Type B pancreatic cell (in vitro differentiated cells): ENCODE results near the gene ECI1. TPM values are rescaled to one million over a fixed set of nuclear protein-coding genes. Genes with fewer than 3 reads are reported as not detected.
"Not testable (repeated sequence)": the region's sequence is repeated elsewhere in the genome, so short reads cannot be mapped to it uniquely, and the experiment has no call there.

Source experiments
- DNase-seq: peaks from one replicate; pipeline ENCODE4 v3.0.0; 2021; ENCODE audit warnings: mixed read lengths; ENCODE audit not compliant: unreplicated experiment; ENCODE audit errors: extremely low spot score
- H3K27ac Mint-ChIP-seq: 2 replicates; pipeline ENCODE4 v1.8.0; 2021; ENCODE audit warnings: mild to moderate bottlenecking, mixed read lengths
- H3K27me3 Mint-ChIP-seq: 2 replicates; pipeline ENCODE4 v1.8.0; 2021; ENCODE audit warnings: mixed read lengths
- H3K36me3 Mint-ChIP-seq: 2 replicates; pipeline ENCODE4 v1.8.0; 2021; ENCODE audit warnings: mixed read lengths
- H3K4me1 Mint-ChIP-seq: one replicate; pipeline ENCODE4 v1.8.0; 2021; ENCODE audit warnings: mixed read lengths; ENCODE audit not compliant: unreplicated experiment
- H3K4me3 Mint-ChIP-seq: 2 replicates; pipeline ENCODE4 v1.8.0; 2021; ENCODE audit warnings: mild to moderate bottlenecking, mixed read lengths
- H3K9me3 Mint-ChIP-seq: 2 replicates; pipeline ENCODE4 v1.8.0; 2021; ENCODE audit warnings: mixed read lengths
- CTCF ChIP-seq: fragments of 200-600 bp; sonication (generic); conservative IDR thresholded peaks from 2 replicates; pipeline ENCODE4 v1.5.0; 2021; ENCODE audit warnings: antibody characterized with exemption, mild to moderate bottlenecking
- total RNA-seq: library from RNA; stranded (reverse); gene quantifications from 2 replicates; pipeline ENCODE4 v1.2.1, GENCODE V29; 2021; ENCODE audit warnings: low replicate concordance

Gene ECI1
- total RNA-seq, 1 donor from 2014 or later: 72.7 TPM

- Mint-ChIP-seq H3K27me3 (no peaks in the 10 kb centered on the region), H3K4me1 (peaks cover 27% of the 10 kb centered on the region), H3K9me3 (no peaks in the 10 kb centered on the region), H3K4me3 (peak within 1 kb of the TSS; percentile 94), H3K27ac (peak within 1 kb of the TSS; percentile 99), H3K36me3 (peaks cover 8% of the 10 kb centered on the region)
- TF ChIP-seq CTCF: no peak
- peak; percentile 97 for DNase-seq
Measured at GRCh38 chr16:2267913-2268666, 16.7 kb upstream of the ECI1 start, which contains the start of gene RNPS1. RNPS1 (minus strand) TSS chr16:2268126; CDS start chr16:2264643, 3,483 bp downstream.

GRCh38 chr16:2267505-2267912 is 16.1 kb upstream of the ECI1 start:
- DNase-seq, H3K9me3 Mint-ChIP-seq: not testable (repeated sequence)
- peaks cover 13% of the 10 kb centered on the region for H3K36me3 Mint-ChIP-seq

GRCh38 chr16:2266887-2267286 is 15.5 kb upstream of the ECI1 start:
- peaks cover 13% of the 10 kb centered on the region for H3K36me3 Mint-ChIP-seq
- H3K27ac Mint-ChIP-seq: peak overlapping the region; percentile 90
- peaks cover 27% of the 10 kb centered on the region for H3K4me1 Mint-ChIP-seq
- peak overlapping the region; percentile 94 for H3K4me3 Mint-ChIP-seq
- not testable (repeated sequence) for DNase-seq, H3K27me3 Mint-ChIP-seq, H3K9me3 Mint-ChIP-seq

More at GRCh38 chr16:2267505-2267912, 16.1 kb upstream of the ECI1 start:
- peaks cover 27% of the 10 kb centered on the region for H3K4me1 Mint-ChIP-seq
- peak overlapping the region; percentile 99 for H3K27ac Mint-ChIP-seq
- peak overlapping the region; percentile 94 for H3K4me3 Mint-ChIP-seq
- H3K27me3 Mint-ChIP-seq: not testable (repeated sequence)

- H3K4me3 Mint-ChIP-seq, H3K9me3 Mint-ChIP-seq, DNase-seq, H3K27me3 Mint-ChIP-seq: not testable (repeated sequence)
- H3K4me1 Mint-ChIP-seq: peaks cover 22% of the 10 kb centered on the region
- H3K27ac Mint-ChIP-seq: peak overlapping the region; percentile 29
- peaks cover 23% of the 10 kb centered on the region for H3K36me3 Mint-ChIP-seq
Measured at GRCh38 chr16:2263026-2263425, 11.6 kb upstream of the ECI1 start.

GRCh38 chr16:2260250-2260649 is 8.9 kb upstream of the ECI1 start:
- Mint-ChIP-seq H3K36me3 (peaks cover 27% of the 10 kb centered on the region), H3K27me3 (no peaks in the 10 kb centered on the region), H3K4me3 (no peak overlapping the region), H3K9me3 (no peaks in the 10 kb centered on the region), H3K27ac (no peak overlapping the region), H3K4me1 (peaks cover 8% of the 10 kb centered on the region)
- DNase-seq: no peak
- no peak for TF ChIP-seq CTCF

GRCh38 chr16:2258530-2258929 is 7.1 kb upstream of the ECI1 start:
- not testable (repeated sequence) for H3K27me3 Mint-ChIP-seq, H3K9me3 Mint-ChIP-seq, H3K4me3 Mint-ChIP-seq, DNase-seq, H3K27ac Mint-ChIP-seq, H3K4me1 Mint-ChIP-seq
- peaks cover 24% of the 10 kb centered on the region for H3K36me3 Mint-ChIP-seq

GRCh38 chr16:2257726-2258125 is 6.3 kb upstream of the ECI1 start:
- Mint-ChIP-seq H3K27me3 (no peaks in the 10 kb centered on the region), H3K4me3 (no peak overlapping the region), H3K9me3 (no peaks in the 10 kb centered on the region), H3K27ac (no peak overlapping the region), H3K4me1 (no peaks in the 10 kb centered on the region), H3K36me3 (peaks cover 29% of the 10 kb centered on the region)
- no peak for DNase-seq
- TF ChIP-seq CTCF: no peak
